B cell (primary cell): Measurements from ENCODE around the gene ITPR2. TPM values are rescaled to one million over a fixed set of nuclear protein-coding genes. Genes with fewer than 3 reads are reported as not detected.
A peak's percentile ranks its signal among the peaks of the same experiment; 100 is the strongest.

Experiments used
- ATAC-seq: fragments of 200-7000 bp; cut with Tn5 transposase; one replicate; pipeline ENCODE4 v1.10.0; 2021; ENCODE audit warnings: low read depth, mild to moderate bottlenecking, moderate number of reproducible peaks, moderate library complexity
- CTCF ChIA-PET: fragments of 350-600 bp; sonication (Branson Sonifier 250); formaldehyde crosslinking; loops from one replicate; lab custom pipeline; 2021; ENCODE audit warnings: antibody characterized with exemption, inconsistent platforms; lab: Charles Lee
- POLR2A ChIA-PET: fragments of 350-600 bp; sonication (Branson Sonifier 250); formaldehyde crosslinking; loops from one replicate; lab custom pipeline; 2021; ENCODE audit warnings: antibody characterized with exemption; lab: Charles Lee
- DNase-seq: peaks from one replicate; pipeline ENCODE4 v3.0.0; 2013
- H2AFZ ChIP-seq: 2 replicates; pipeline ENCODE4 v1.6.1; 2012; ENCODE audit warnings: mild to moderate bottlenecking, low read depth, low read length; ENCODE audit not compliant: insufficient read depth, poor library complexity, severe bottlenecking
- H3K27ac ChIP-seq, 2 donors: 1 replicate in 1 of 2; 2 replicates in 1 of 2; pipeline ENCODE4 v1.5.1; 2012 to 2013; ENCODE audit warnings: low read length in 2 of 2, mild to moderate bottlenecking in 2 of 2, moderate library complexity in 1 of 2
- H3K27me3 ChIP-seq, 4 experiments: fragments of 200-600 bp in 1 of 4; sonication (generic) in 1 of 4; replicated peaks in 1 of 4; 1 replicate in 2 of 4; 2 replicates in 2 of 4; pipeline versions ENCODE4 v1.6.1 to v1.7.0; 2013 to 2016; ENCODE audit warnings: low read length in 3 of 4, mild to moderate bottlenecking in 2 of 4, mixed read lengths in 1 of 4, moderate library complexity in 1 of 4; ENCODE audit not compliant: insufficient read depth in 4 of 4, control insufficient read depth in 3 of 4; ENCODE audit errors: control extremely low read depth in 1 of 4
- H3K36me3 ChIP-seq, 2 experiments: replicated peaks in 1 of 2; 1 replicate in 1 of 2; 2 replicates in 1 of 2; pipeline versions ENCODE4 v1.6.1 to v1.7.1; 2013; ENCODE audit warnings: low read length in 1 of 2; ENCODE audit not compliant: insufficient read depth in 2 of 2, control insufficient read depth in 1 of 2; ENCODE audit errors: control extremely low read depth in 1 of 2, extremely low read depth in 1 of 2
- H3K4me1 ChIP-seq, 2 donors: fragments of 200-600 bp in 1 of 2; sonication (generic) in 1 of 2; 1 replicate in 1 of 2; 2 replicates in 1 of 2; pipeline versions ENCODE4 v1.5.1 to v1.6.1; 2013 to 2017; ENCODE audit warnings: low read length in 2 of 2; ENCODE audit not compliant: control insufficient read depth in 2 of 2, insufficient read depth in 2 of 2
- H3K4me2 ChIP-seq: replicated peaks from 2 replicates; pipeline ENCODE3; 2012; ENCODE audit warnings: mild to moderate bottlenecking, low read depth, low read length; ENCODE audit not compliant: poor library complexity, severe bottlenecking
- H3K4me3 ChIP-seq, 5 experiments: fragments of 200-600 bp in 1 of 5; sonication (generic) in 1 of 5; 1 replicate in 3 of 5; 2 replicates in 2 of 5; pipeline versions ENCODE4 v1.5.1 to v1.7.0; 2011 to 2016; ENCODE audit warnings: low read length in 4 of 5, mild to moderate bottlenecking in 4 of 5, low read depth in 2 of 5, control low read depth in 1 of 5, moderate library complexity in 1 of 5; ENCODE audit not compliant: insufficient read depth in 1 of 5; ENCODE audit errors: control extremely low read depth in 1 of 5, extremely low read depth in 1 of 5
- H3K79me2 ChIP-seq: fragments of 200-600 bp; sonication (generic); one replicate; pipeline ENCODE4 v1.6.0; 2016; ENCODE audit warnings: low read length; ENCODE audit not compliant: control insufficient read depth, insufficient read depth
- H3K9ac ChIP-seq: fragments of 200-600 bp; sonication (generic); 2 replicates; pipeline ENCODE4 v1.6.1; 2017; ENCODE audit warnings: mild to moderate bottlenecking, low read length, moderate library complexity
- H3K9me3 ChIP-seq, 3 donors: one replicate each; pipeline versions ENCODE4 v1.6.1 to v1.7.1; 2013; ENCODE audit warnings: low read length in 2 of 3; ENCODE audit not compliant: control insufficient read depth in 2 of 3, insufficient read depth in 1 of 3; ENCODE audit errors: control extremely low read depth in 1 of 3
- H4K20me1 ChIP-seq: 2 replicates; pipeline ENCODE4 v1.6.0; 2012; ENCODE audit warnings: mild to moderate bottlenecking, low read length; ENCODE audit not compliant: insufficient read depth, control insufficient read depth, poor library complexity, severe bottlenecking
- H3K27ac Mint-ChIP-seq: one replicate; pipeline ENCODE4 v1.8.0; 2021; ENCODE audit warnings: mixed read lengths
- H3K27me3 Mint-ChIP-seq: one replicate; pipeline ENCODE4 v1.8.0; 2021; ENCODE audit warnings: mixed read lengths
- H3K4me1 Mint-ChIP-seq: one replicate; pipeline ENCODE4 v1.8.0; 2021; ENCODE audit warnings: mixed read lengths
- H3K4me3 Mint-ChIP-seq: one replicate; pipeline ENCODE4 v1.8.0; 2021; ENCODE audit warnings: mixed read lengths
- H3K9me3 Mint-ChIP-seq: one replicate; pipeline ENCODE4 v1.8.0; 2022; ENCODE audit warnings: mixed read lengths; ENCODE audit not compliant: insufficient read depth
- EZH2 ChIP-seq: IDR thresholded peaks from 2 replicates; pipeline ENCODE4 v1.6.1; 2012; ENCODE audit warnings: borderline replicate concordance, low read depth, mild to moderate bottlenecking, moderate library complexity, low read length; ENCODE audit not compliant: insufficient read depth, poor library complexity, severe bottlenecking
- WGBS: methylation state at CpG from one replicate; pipeline ENCODE4 v1.1.5; 2013; ENCODE audit warnings: missing lambda C conversion rate; ENCODE audit not compliant: insufficient coverage; 5-methylcytosine and 5-hydroxymethylcytosine counted together
- intact Hi-C: fragments of 100-400 bp; cut with micrococcal nuclease; formaldehyde crosslinking; loops from one replicate; pipeline ENCODE4 v1.10.0; 2022
- polyA plus RNA-seq: library from polyadenylated mRNA; depleted of rRNA; stranded (reverse); fragments of >200 nt; gene quantifications from 2 replicates; pipeline ENCODE4 v1.2.3, GENCODE V29; 2012
- total RNA-seq, 2 donors: library from RNA; stranded (reverse); fragments of 120-200 nt in 1 of 2; gene quantifications; 1 replicate in 1 of 2; 2 replicates in 1 of 2; pipeline versions ENCODE4 v1.2.3 to v1.2.4, GENCODE V29; 2013 to 2022
- TF ChIP-seq, protein P1 (sequence below): fragments of 200-600 bp; IDR thresholded peaks from one replicate; pipeline ENCODE4 v1.8.0; 2022; ENCODE audit warnings: antibody characterized with exemption, mild to moderate bottlenecking

The ITPR2 gene
- total and polyA plus RNA-seq, 2 donors (not counting 1 experiment from before 2014, with no cell fraction given), result 4.3 to 113 TPM

DNA sequence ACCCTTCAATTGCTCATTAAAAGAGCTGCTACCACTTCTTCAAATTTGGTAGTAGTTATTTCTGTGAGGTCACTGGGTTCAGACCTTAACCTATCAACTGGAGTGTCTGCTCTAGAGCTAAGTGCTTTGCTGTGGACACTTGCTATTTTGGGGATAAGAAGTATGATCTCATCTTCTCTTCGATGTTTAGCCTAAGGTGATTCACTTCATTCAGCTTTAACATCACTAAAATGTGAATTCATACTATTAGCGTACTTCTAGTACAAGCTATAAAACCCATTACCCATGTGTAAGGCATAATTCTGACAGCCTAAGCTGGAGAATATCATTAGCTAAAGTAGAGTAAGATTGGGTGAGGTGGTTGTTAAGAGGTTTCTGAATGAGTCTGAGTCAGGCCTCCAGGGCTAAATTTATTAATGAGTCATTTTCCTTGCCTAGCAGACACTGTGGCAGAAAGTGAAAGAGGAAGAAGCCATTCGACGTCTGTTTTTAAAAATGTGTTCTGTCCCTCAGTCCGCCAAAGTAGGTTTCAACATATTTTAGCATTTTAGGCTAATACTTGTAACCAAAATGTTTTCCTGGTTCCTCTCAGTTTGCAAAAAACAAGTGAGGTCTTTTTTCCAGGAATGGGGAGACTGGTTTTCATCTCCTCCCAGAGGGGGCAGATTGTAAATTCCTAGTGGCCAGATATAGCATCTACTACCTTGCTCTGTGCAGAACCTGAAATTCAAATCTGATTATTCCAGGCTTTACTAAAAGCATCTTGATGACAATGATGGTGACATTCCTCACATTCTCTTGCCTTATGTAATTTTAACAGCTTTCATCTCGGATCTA lies 534.0 kb downstream of the ITPR2 start:
- Histone ChIP-seq H3K9ac (peak overlapping the region; percentile 48), H3K4me3 (peak overlapping the region in 4 of 5 experiments; percentile 30 to 42 (median 36))
- no peak for TF ChIP-seq EZH2
- TF ChIP-seq, protein P1, sequence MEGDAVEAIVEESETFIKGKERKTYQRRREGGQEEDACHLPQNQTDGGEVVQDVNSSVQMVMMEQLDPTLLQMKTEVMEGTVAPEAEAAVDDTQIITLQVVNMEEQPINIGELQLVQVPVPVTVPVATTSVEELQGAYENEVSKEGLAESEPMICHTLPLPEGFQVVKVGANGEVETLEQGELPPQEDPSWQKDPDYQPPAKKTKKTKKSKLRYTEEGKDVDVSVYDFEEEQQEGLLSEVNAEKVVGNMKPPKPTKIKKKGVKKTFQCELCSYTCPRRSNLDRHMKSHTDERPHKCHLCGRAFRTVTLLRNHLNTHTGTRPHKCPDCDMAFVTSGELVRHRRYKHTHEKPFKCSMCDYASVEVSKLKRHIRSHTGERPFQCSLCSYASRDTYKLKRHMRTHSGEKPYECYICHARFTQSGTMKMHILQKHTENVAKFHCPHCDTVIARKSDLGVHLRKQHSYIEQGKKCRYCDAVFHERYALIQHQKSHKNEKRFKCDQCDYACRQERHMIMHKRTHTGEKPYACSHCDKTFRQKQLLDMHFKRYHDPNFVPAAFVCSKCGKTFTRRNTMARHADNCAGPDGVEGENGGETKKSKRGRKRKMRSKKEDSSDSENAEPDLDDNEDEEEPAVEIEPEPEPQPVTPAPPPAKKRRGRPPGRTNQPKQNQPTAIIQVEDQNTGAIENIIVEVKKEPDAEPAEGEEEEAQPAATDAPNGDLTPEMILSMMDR, result no peak

More for the DNA sequence above, 534.0 kb downstream of the ITPR2 start:
- DNase-seq (peak; percentile 75), ATAC-seq (peak; percentile 96)
- POLR2A ChIA-PET, result interaction anchor here (0.6 to 2.1 kb wide), 4 partner anchors 19 to 1247 kb away, joined by 3 to 5 read pairs (median 4); no protein-coding TSS in a partner anchor
- peaks cover 17 to 23% of the 10 kb centered on the region in 2 donors for H3K4me1 ChIP-seq
- H3K27me3 ChIP-seq, result no peaks in the 10 kb centered on the region
- Mint-ChIP-seq H3K27me3 (no peaks in the 10 kb centered on the region), H3K4me3 (peak overlapping the region; percentile 72), H3K4me1 (peaks cover 26% of the 10 kb centered on the region), H3K9me3 (no peaks in the 10 kb centered on the region), H3K27ac (peak overlapping the region; percentile 64)
- peak overlapping the region; percentile 53 for H2AFZ ChIP-seq
- 67% methylated on average over 1 of the region's 6 CpGs for WGBS
- no peaks in the 10 kb centered on the region for H3K79me2 ChIP-seq
- no peaks in the 10 kb centered on the region for H3K9me3 ChIP-seq
- no peaks in the 10 kb centered on the region for H3K36me3 ChIP-seq
- CTCF ChIA-PET, result interaction anchor here (0.8 to 1.9 kb wide), 6 partner anchors 72 to 180 kb away, joined by 3 to 8 read pairs (median 4); no protein-coding TSS in a partner anchor
- H3K4me2 ChIP-seq, result peak overlapping the region; percentile 64
- peak overlapping the region; percentile 17 to 67 for H3K27ac ChIP-seq
- no peaks in the 10 kb centered on the region for H4K20me1 ChIP-seq
- intact Hi-C loops, result loop anchor here (1.0 to 10.0 kb wide), 5 partner anchors 20 to 176 kb away; partner anchors contain the start of gene SSPN
